BLaER1 treated with 17β-estradiol and CSF1 and Interleukin-3, amounts not matched to agents 10 nM and 100 nM (cell line): Measurements from ENCODE around the gene MLF2.

Experiments
- H3K27ac ChIP-seq, 11 experiments: shearing (Covaris generic); formaldehyde crosslinking; 2 replicates each; pipeline ENCODE4 v1.8.1; 2022
- H3K27me3 ChIP-seq, 11 experiments: shearing (Covaris generic); formaldehyde crosslinking; 2 replicates each; pipeline ENCODE4 v1.8.1; 2022
- H3K36me3 ChIP-seq, 11 experiments: shearing (Covaris generic); formaldehyde crosslinking; 2 replicates each; pipeline ENCODE4 v1.8.1; 2022
- H3K4me1 ChIP-seq, 10 experiments: shearing (Covaris generic); formaldehyde crosslinking; 2 replicates each; pipeline ENCODE4 v1.8.1; 2022
- H3K4me2 ChIP-seq, 11 experiments: shearing (Covaris generic); formaldehyde crosslinking; 2 replicates each; pipeline ENCODE4 v1.8.1; 2022
- H3K4me3 ChIP-seq, 10 experiments: shearing (Covaris generic); formaldehyde crosslinking; 2 replicates each; pipeline ENCODE4 v1.8.1; 2022
- H3K9ac ChIP-seq, 11 experiments: shearing (Covaris generic); formaldehyde crosslinking; 2 replicates each; pipeline ENCODE4 v1.8.1; 2022
- H3K9me3 ChIP-seq, 11 experiments: shearing (Covaris generic); formaldehyde crosslinking; replicated peaks in 1 of 11; 2 replicates each; pipeline ENCODE4 v1.8.1; 2022
- H4K20me1 ChIP-seq, 11 experiments: shearing (Covaris generic); formaldehyde crosslinking; 2 replicates each; pipeline ENCODE4 v1.8.1; 2022
- Cebpa-rat ChIP-seq, 11 experiments: shearing (Covaris generic); IDR thresholded peaks; 2 replicates each; pipeline ENCODE4 v1.8.1; 2022

Gene MLF2

GRCh38 chr12:6765048-6765633 lies 12.2 kb upstream of the MLF2 start:
- Histone ChIP-seq H4K20me1 (peaks cover 0 to 36% (median 21%) of the 10 kb centered on the region in 11 experiments; a peak in 17 of 22 replicates), H3K4me3 (peak overlapping the region in 8 of 10 experiments; percentile 6 to 79 (median 70); a peak in 9 of 20 replicates), H3K36me3 (no peaks in the 10 kb centered on the region; a peak in 1 of 22 replicates), H3K4me1 (peaks cover 9 to 55% (median 46%) of the 10 kb centered on the region in 10 experiments), H3K9me3 (no peaks in the 10 kb centered on the region), H3K27me3 (peaks cover 57 to 96% (median 91%) of the 10 kb centered on the region in 11 experiments), H3K4me2 (peak overlapping the region in 6 of 11 experiments; percentile 89 to 97 (median 95); a peak in 11 of 22 replicates), H3K27ac (no peak overlapping the region), H3K9ac (no peak overlapping the region)
- no peak for TF ChIP-seq Cebpa-rat (IDR thresholded peaks at IDR 0.05)

GRCh38 chr12:6764011-6764828 lies 11.3 kb upstream of the MLF2 start:
- H3K4me1 ChIP-seq: peaks cover 9 to 47% (median 38%) of the 10 kb centered on the region in 10 experiments
- no peak overlapping the region for H3K9ac ChIP-seq

GRCh38 chr12:6763380-6763779 lies 10.4 kb upstream of the MLF2 start:
- no peaks in the 10 kb centered on the region for H3K36me3 ChIP-seq
- no peaks in the 10 kb centered on the region for H3K9me3 ChIP-seq
- no peak overlapping the region for H3K27ac ChIP-seq
- peaks cover 13 to 42% (median 34%) of the 10 kb centered on the region in 10 experiments for H3K4me1 ChIP-seq
- H3K4me2 ChIP-seq: peak overlapping the region in 2 of 11 experiments; percentile 61 to 89; a peak in 4 of 22 replicates
- H3K9ac ChIP-seq: no peak overlapping the region
- no peak for TF ChIP-seq Cebpa-rat (IDR thresholded peaks at IDR 0.05)
- H3K4me3 ChIP-seq: no peak overlapping the region
- H4K20me1 ChIP-seq: peaks cover 0 to 22% (median 9%) of the 10 kb centered on the region in 11 experiments; a peak in 16 of 22 replicates
- H3K27me3 ChIP-seq: peaks cover 40 to 84% (median 76%) of the 10 kb centered on the region in 11 experiments

More at GRCh38 chr12:6764011-6764828, 11.3 kb upstream of the MLF2 start:
- Histone ChIP-seq H3K27me3 (peaks cover 48 to 92% (median 85%) of the 10 kb centered on the region in 11 experiments), H3K4me3 (peak overlapping the region in 3 of 10 experiments; percentile 6 to 46 (median 9); a peak in 3 of 20 replicates), H3K9me3 (no peaks in the 10 kb centered on the region), H3K27ac (no peak overlapping the region), H3K4me2 (peak overlapping the region; percentile 27 to 95 (median 48); a peak in 21 of 22 replicates), H3K36me3 (no peaks in the 10 kb centered on the region), H4K20me1 (peaks cover 0 to 28% (median 17%) of the 10 kb centered on the region in 11 experiments; a peak in 17 of 22 replicates)
- TF ChIP-seq Cebpa-rat (IDR thresholded peaks at IDR 0.05): no peak

GRCh38 chr12:6759741-6760140 lies 6.8 kb upstream of the MLF2 start:
- Histone ChIP-seq H3K4me2 (no peak overlapping the region), H3K27me3 (peaks cover 12 to 47% (median 40%) of the 10 kb centered on the region in 11 experiments), H3K4me3 (no peak overlapping the region)

GRCh38 chr12:6758506-6759095 lies 5.7 kb upstream of the MLF2 start:
- H3K4me2 ChIP-seq: peak overlapping the region in 6 of 11 experiments; percentile 1 to 48 (median 24); a peak in 7 of 22 replicates
- TF ChIP-seq Cebpa-rat (IDR thresholded peaks at IDR 0.05): no peak

More at GRCh38 chr12:6759741-6760140, 6.8 kb upstream of the MLF2 start:
- Histone ChIP-seq H3K4me1 (peaks cover 13 to 38% (median 29%) of the 10 kb centered on the region in 10 experiments), H3K36me3 (no peaks in the 10 kb centered on the region), H4K20me1 (no peaks in the 10 kb centered on the region; a peak in 1 of 22 replicates), H3K27ac (no peak overlapping the region), H3K9me3 (no peaks in the 10 kb centered on the region), H3K9ac (no peak overlapping the region)
- no peak for TF ChIP-seq Cebpa-rat (IDR thresholded peaks at IDR 0.05)

GRCh38 chr12:6757028-6757690 lies 4.2 kb upstream of the MLF2 start:
- H3K27me3 ChIP-seq: peaks cover 0 to 21% (median 14%) of the 10 kb centered on the region in 11 experiments; a peak in 19 of 22 replicates
- no peak for TF ChIP-seq Cebpa-rat (IDR thresholded peaks at IDR 0.05)
- no peak overlapping the region for H3K9ac ChIP-seq
- H3K27ac ChIP-seq: no peak overlapping the region
- H3K36me3 ChIP-seq: no peaks in the 10 kb centered on the region; a peak in 1 of 22 replicates
- H3K9me3 ChIP-seq: no peaks in the 10 kb centered on the region
- peak overlapping the region; percentile 19 to 49 (median 35); a peak in 20 of 22 replicates for H3K4me2 ChIP-seq
- H3K4me1 ChIP-seq: peaks cover 26 to 38% (median 32%) of the 10 kb centered on the region in 10 experiments
- peaks cover 0 to 6% (median 2%) of the 10 kb centered on the region in 11 experiments; a peak in 11 of 22 replicates for H4K20me1 ChIP-seq
- no peak overlapping the region for H3K4me3 ChIP-seq

More at GRCh38 chr12:6758506-6759095, 5.7 kb upstream of the MLF2 start:
- peaks cover 2 to 36% (median 29%) of the 10 kb centered on the region in 11 experiments for H3K27me3 ChIP-seq
- H3K4me1 ChIP-seq: peaks cover 24 to 39% (median 29%) of the 10 kb centered on the region in 10 experiments
- no peaks in the 10 kb centered on the region for H4K20me1 ChIP-seq
- H3K4me3 ChIP-seq: no peak overlapping the region
- no peaks in the 10 kb centered on the region for H3K36me3 ChIP-seq
- H3K9ac ChIP-seq: no peak overlapping the region
- no peaks in the 10 kb centered on the region for H3K9me3 ChIP-seq
- no peak overlapping the region for H3K27ac ChIP-seq

GRCh38 chr12:6754411-6754810 lies 1.5 kb upstream of the MLF2 start:
- H3K27ac ChIP-seq: peak overlapping the region in 5 of 11 experiments; percentile 1 to 96 (median 33); a peak in 7 of 22 replicates

More at GRCh38 chr12:6754411-6754810, 1.5 kb upstream of the MLF2 start:
- no peaks in the 10 kb centered on the region for H3K9me3 ChIP-seq
- H3K4me2 ChIP-seq: peak overlapping the region; percentile 81 to 99 (median 95)
- no peak for TF ChIP-seq Cebpa-rat (IDR thresholded peaks at IDR 0.05)
- peaks cover 25 to 27% (median 26%) of the 10 kb centered on the region in 11 experiments for H3K36me3 ChIP-seq
- peaks cover 38 to 59% (median 48%) of the 10 kb centered on the region in 10 experiments for H3K4me1 ChIP-seq
- peaks cover 0 to under 1% (median 0%) of the 10 kb centered on the region in 11 experiments; a peak in 1 of 22 replicates for H3K27me3 ChIP-seq
- H4K20me1 ChIP-seq: peaks cover 0 to 33% (median 11%) of the 10 kb centered on the region in 11 experiments; a peak in 12 of 22 replicates
- peak overlapping the region in 1 of 10 experiments; percentile 88; a peak in 1 of 20 replicates for H3K4me3 ChIP-seq
- peak overlapping the region in 9 of 11 experiments; percentile 39 to 97 (median 94); a peak in 11 of 22 replicates for H3K9ac ChIP-seq
